Measurements from ENCODE around the gene SORCS3.

Gene SORCS3

GRCh38 chr10:104893701-104894100 lies 252.6 kb downstream of the SORCS3 start:
- no peaks in the 10 kb centered on the region for H3K9me2 ChIP-seq (replicated peaks; ENCODE audit: low read depth, low read length)
- TF ChIP-seq CTCF (conservative IDR thresholded peaks at IDR 0.05; ENCODE audit: low read length) = no peak
- TF ChIP-seq EZH2phosphoT487 (IDR thresholded peaks at IDR 0.05; ENCODE audit: borderline replicate concordance) = no peak
- H3K4me1 ChIP-seq (ENCODE audit: insufficient read depth, low read length, poor library complexity, severe bottlenecking) = no peaks in the 10 kb centered on the region
- H3K79me2 ChIP-seq (ENCODE audit: insufficient read depth, low read length) = no peaks in the 10 kb centered on the region
- H3K36me3 ChIP-seq (ENCODE audit: insufficient read depth, low read length) = no peaks in the 10 kb centered on the region
- H3K9ac ChIP-seq (ENCODE audit: low read depth, low read length, poor library complexity, severe bottlenecking) = no peak overlapping the region
- H4K20me1 ChIP-seq (ENCODE audit: insufficient read depth, low read length, poor library complexity, severe bottlenecking) = no peaks in the 10 kb centered on the region
- no peak overlapping the region for H2AFZ ChIP-seq (ENCODE audit: low read length)
- H3K9me3 ChIP-seq (ENCODE audit: insufficient read depth, low read depth, low read length) = 0 out of 2 replicates have a peak, but pooled peaks cover 2% of the 10 kb centered on the region
- H3K4me3 ChIP-seq (ENCODE audit: low read length, poor library complexity, severe bottlenecking) = no peak overlapping the region
- no peaks in the 10 kb centered on the region for H3K27me3 ChIP-seq (ENCODE audit: insufficient read depth, low read length, poor library complexity, severe bottlenecking)
- no peak overlapping the region for H3K4me2 ChIP-seq (ENCODE audit: low read depth, low read length, poor library complexity, severe bottlenecking)
- no peaks in the 10 kb centered on the region for H3F3A ChIP-seq (ENCODE audit: low read depth)

GRCh38 chr10:104894681-104895080 lies 253.6 kb downstream of the SORCS3 start:
- Histone ChIP-seq H4K20me1 (ENCODE audit: insufficient read depth, low read length, poor library complexity, severe bottlenecking) (no peaks in the 10 kb centered on the region), H3K9ac (ENCODE audit: low read depth, low read length, poor library complexity, severe bottlenecking) (no peak overlapping the region), H3K4me1 (ENCODE audit: insufficient read depth, low read length, poor library complexity, severe bottlenecking) (no peaks in the 10 kb centered on the region), H3K79me2 (ENCODE audit: insufficient read depth, low read length) (no peaks in the 10 kb centered on the region), H3K36me3 (ENCODE audit: insufficient read depth, low read length) (no peaks in the 10 kb centered on the region), H3K27me3 (ENCODE audit: insufficient read depth, low read length, poor library complexity, severe bottlenecking) (no peaks in the 10 kb centered on the region), H2AFZ (ENCODE audit: low read length) (no peak overlapping the region), H3K9me3 (ENCODE audit: insufficient read depth, low read depth, low read length) (0 out of 2 replicates have a peak, but pooled peaks cover 2% of the 10 kb centered on the region), H3K4me2 (ENCODE audit: low read depth, low read length, poor library complexity, severe bottlenecking) (no peak overlapping the region), H3K4me3 (ENCODE audit: low read length, poor library complexity, severe bottlenecking) (no peak overlapping the region), H3K9me2 (replicated peaks; ENCODE audit: low read depth, low read length) (no peaks in the 10 kb centered on the region), H3F3A (ENCODE audit: low read depth) (no peaks in the 10 kb centered on the region)
- TF ChIP-seq CTCF (conservative IDR thresholded peaks at IDR 0.05; ENCODE audit: low read length) (no peak), EZH2phosphoT487 (IDR thresholded peaks at IDR 0.05; ENCODE audit: borderline replicate concordance) (no peak)

GRCh38 chr10:104895541-104895940 lies 254.5 kb downstream of the SORCS3 start:
- Histone ChIP-seq H3K9ac (ENCODE audit: low read depth, low read length, poor library complexity, severe bottlenecking) (no peak overlapping the region), H3K4me2 (ENCODE audit: low read depth, low read length, poor library complexity, severe bottlenecking) (no peak overlapping the region), H3K9me2 (replicated peaks; ENCODE audit: low read depth, low read length) (no peaks in the 10 kb centered on the region), H3K4me1 (ENCODE audit: insufficient read depth, low read length, poor library complexity, severe bottlenecking) (no peaks in the 10 kb centered on the region), H3K9me3 (ENCODE audit: insufficient read depth, low read depth, low read length) (0 out of 2 replicates have a peak, but pooled peaks cover 2% of the 10 kb centered on the region), H3K4me3 (ENCODE audit: low read length, poor library complexity, severe bottlenecking) (no peak overlapping the region), H3K79me2 (ENCODE audit: insufficient read depth, low read length) (no peaks in the 10 kb centered on the region), H3F3A (ENCODE audit: low read depth) (no peaks in the 10 kb centered on the region), H2AFZ (ENCODE audit: low read length) (no peak overlapping the region), H3K27me3 (ENCODE audit: insufficient read depth, low read length, poor library complexity, severe bottlenecking) (no peaks in the 10 kb centered on the region), H3K36me3 (ENCODE audit: insufficient read depth, low read length) (no peaks in the 10 kb centered on the region), H4K20me1 (ENCODE audit: insufficient read depth, low read length, poor library complexity, severe bottlenecking) (no peaks in the 10 kb centered on the region)
- no peak for TF ChIP-seq EZH2phosphoT487 (IDR thresholded peaks at IDR 0.05; ENCODE audit: borderline replicate concordance)

- Histone ChIP-seq H3K9me3 (ENCODE audit: insufficient read depth, low read depth, low read length) (0 out of 2 replicates have a peak, but pooled peaks cover 2% of the 10 kb centered on the region), H3K4me1 (ENCODE audit: insufficient read depth, low read length, poor library complexity, severe bottlenecking) (no peaks in the 10 kb centered on the region), H3K4me3 (ENCODE audit: low read length, poor library complexity, severe bottlenecking) (no peak overlapping the region), H3K4me2 (ENCODE audit: low read depth, low read length, poor library complexity, severe bottlenecking) (no peak overlapping the region), H3K9ac (ENCODE audit: low read depth, low read length, poor library complexity, severe bottlenecking) (no peak overlapping the region), H3K79me2 (ENCODE audit: insufficient read depth, low read length) (no peaks in the 10 kb centered on the region), H2AFZ (ENCODE audit: low read length) (no peak overlapping the region), H4K20me1 (ENCODE audit: insufficient read depth, low read length, poor library complexity, severe bottlenecking) (no peaks in the 10 kb centered on the region), H3K36me3 (ENCODE audit: insufficient read depth, low read length) (no peaks in the 10 kb centered on the region), H3K27me3 (ENCODE audit: insufficient read depth, low read length, poor library complexity, severe bottlenecking) (no peaks in the 10 kb centered on the region), H3F3A (ENCODE audit: low read depth) (no peaks in the 10 kb centered on the region), H3K9me2 (replicated peaks; ENCODE audit: low read depth, low read length) (no peaks in the 10 kb centered on the region)
- TF ChIP-seq EZH2phosphoT487 (IDR thresholded peaks at IDR 0.05; ENCODE audit: borderline replicate concordance) (no peak), CTCF (conservative IDR thresholded peaks at IDR 0.05; ENCODE audit: low read length) (no peak)
Observed at GRCh38 chr10:104895981-104896380, 254.9 kb downstream of the SORCS3 start.

All from Loucy (cell line).